Activated T-cell treated with anti-CD3 and anti-CD28 coated beads, Interleukin-2, amount 50 U/mL, for 4 hours (primary cell): Measurements from ENCODE around the gene CTXN1. TPM values are rescaled to one million over a fixed set of nuclear protein-coding genes. Genes with fewer than 3 reads are reported as not detected.
A peak's percentile ranks its signal among the peaks of the same experiment; 100 is the strongest.
"Not testable (repeated sequence)": the region's sequence is repeated elsewhere in the genome, so short reads cannot be mapped to it uniquely, and the experiment has no call there.

Source experiments
- ATAC-seq, 2 donors: fragments of 200-7000 bp; cut with Tn5 transposase; one replicate each; pipeline ENCODE4 v1.10.0; 2021
- DNase-seq: peaks from one replicate; pipeline ENCODE4 v3.0.0-alpha.2; 2020
- H3K27me3 Mint-ChIP-seq: one replicate; pipeline ENCODE4 v1.8.0; 2021; ENCODE audit warnings: low read depth, mixed read lengths
- H3K36me3 Mint-ChIP-seq: one replicate; pipeline ENCODE4 v1.8.0; 2022; ENCODE audit warnings: mixed read lengths; ENCODE audit not compliant: insufficient read depth
- H3K4me1 Mint-ChIP-seq: one replicate; pipeline ENCODE4 v1.8.0; 2021; ENCODE audit warnings: low read depth, mixed read lengths
- H3K4me3 Mint-ChIP-seq: one replicate; pipeline ENCODE4 v1.8.0; 2021; ENCODE audit warnings: mild to moderate bottlenecking, moderate library complexity, mixed read lengths
- H3K9me3 Mint-ChIP-seq: one replicate; pipeline ENCODE4 v1.8.0; 2021; ENCODE audit warnings: mixed read lengths
- total RNA-seq, 3 donors: library from RNA; stranded (reverse); gene quantifications; one replicate each; pipeline ENCODE4 v1.2.1, GENCODE V29; 2021

Gene CTXN1
- total RNA-seq, 3 donors from 2014 or later = 0.71 to 1.4 (median 0.95) TPM

DNA sequence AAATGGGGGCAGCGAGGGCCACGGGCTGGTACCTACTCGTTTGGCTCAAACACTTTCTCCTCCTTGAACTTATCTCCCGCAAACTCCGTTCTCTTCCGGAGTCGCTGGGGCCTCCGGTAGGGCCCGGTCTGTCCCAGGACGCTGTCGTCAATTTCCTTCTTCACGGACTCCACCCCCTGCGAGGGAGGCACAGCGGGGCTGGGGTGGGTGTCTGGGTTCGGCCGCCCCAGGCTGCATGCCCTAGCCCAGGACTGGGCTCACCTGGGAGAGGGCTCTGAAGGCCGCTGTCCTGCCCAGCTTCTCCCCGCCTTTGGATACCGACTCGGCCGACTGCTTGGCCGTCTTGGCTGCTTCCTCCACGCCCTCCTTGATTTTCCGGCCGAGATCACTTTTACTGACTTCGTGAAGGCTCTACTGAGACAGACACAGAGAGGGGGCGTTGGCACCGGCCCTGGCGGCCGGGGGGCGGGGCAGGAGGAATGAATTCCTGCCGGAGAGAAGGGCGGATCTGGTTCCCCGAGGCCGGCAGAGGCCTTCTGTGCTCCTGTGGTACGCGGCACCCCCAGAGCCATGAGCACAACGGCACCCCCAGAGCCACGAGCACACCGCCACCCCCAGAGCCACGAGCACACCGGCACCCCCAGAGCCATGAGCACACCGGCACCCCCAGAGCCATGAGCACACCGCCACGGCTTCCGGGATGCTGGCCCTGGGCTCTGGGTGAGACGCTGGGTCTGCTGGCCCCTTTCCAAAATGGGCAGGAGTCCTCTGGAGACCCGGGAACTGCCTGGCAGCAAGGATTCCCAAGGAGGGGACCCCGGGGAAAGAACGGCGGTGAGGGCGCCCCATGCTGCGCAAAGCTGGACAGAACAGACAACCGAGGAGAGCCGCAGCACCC is 8.1 kb upstream of the CTXN1 start:
- no peak for ATAC-seq
- H3K36me3 Mint-ChIP-seq = peaks cover 14% of the 10 kb centered on the region
- H3K4me1 Mint-ChIP-seq = peaks cover 8% of the 10 kb centered on the region

DNA sequence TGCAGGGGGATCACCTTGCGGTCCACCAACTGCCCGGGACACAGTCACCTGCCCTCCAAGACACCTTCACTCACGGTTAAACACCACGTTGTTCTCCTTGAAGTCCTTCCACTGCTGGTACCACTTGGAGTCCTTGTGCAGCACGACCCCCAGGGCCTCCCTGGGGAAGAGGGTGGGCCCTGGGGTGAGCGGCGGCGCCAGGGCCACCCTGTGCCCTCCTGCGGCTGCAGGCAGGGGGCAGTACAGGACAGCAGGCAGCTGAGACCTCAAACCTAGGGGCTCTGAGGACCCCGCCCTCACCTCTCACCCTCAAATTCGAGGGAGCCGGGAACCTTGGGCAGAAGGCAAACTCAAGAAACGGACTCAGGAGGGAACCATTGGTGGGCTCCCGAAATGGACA is 7.5 kb upstream of the CTXN1 start:
- DNase-seq = no peak
- H3K36me3 Mint-ChIP-seq = peaks cover 14% of the 10 kb centered on the region
- peaks cover 10% of the 10 kb centered on the region for H3K4me1 Mint-ChIP-seq
- ATAC-seq = no peak
- H3K4me3 Mint-ChIP-seq = no peak overlapping the region
- no peaks in the 10 kb centered on the region for H3K9me3 Mint-ChIP-seq
- H3K27me3 Mint-ChIP-seq = no peaks in the 10 kb centered on the region

More for the DNA sequence above, 8.1 kb upstream of the CTXN1 start:
- Mint-ChIP-seq H3K27me3 (no peaks in the 10 kb centered on the region), H3K4me3 (no peak overlapping the region), H3K9me3 (no peaks in the 10 kb centered on the region)
- DNase-seq = no peak

DNA sequence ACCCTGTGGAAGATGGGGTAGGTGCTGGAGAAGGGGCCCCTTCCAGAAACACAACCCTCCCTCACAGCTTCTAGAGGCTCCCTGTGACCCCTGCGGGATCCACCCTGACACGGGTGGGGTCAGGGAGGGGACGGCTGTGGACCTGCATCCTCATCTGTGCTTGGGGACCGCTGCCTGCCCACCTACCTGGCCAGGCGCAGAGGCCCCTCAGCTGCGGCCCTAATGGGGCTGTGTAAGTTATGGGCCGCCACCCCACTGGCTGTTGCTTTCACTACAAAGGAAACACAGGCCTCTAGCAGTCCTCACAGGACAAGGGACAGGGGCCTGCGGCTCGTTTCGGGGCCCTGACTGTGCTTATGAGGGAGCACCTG is 7.0 kb upstream of the CTXN1 start:
- DNase-seq (no peak), ATAC-seq (no peak)
- Mint-ChIP-seq H3K4me3 (no peak overlapping the region), H3K27me3 (no peaks in the 10 kb centered on the region), H3K4me1 (peaks cover 13% of the 10 kb centered on the region), H3K36me3 (peaks cover 13% of the 10 kb centered on the region), H3K9me3 (no peaks in the 10 kb centered on the region)

GRCh38 chr19:7932276-7932929 is 6.5 kb upstream of the CTXN1 start:
- H3K27me3 Mint-ChIP-seq = no peaks in the 10 kb centered on the region
- H3K4me3 Mint-ChIP-seq = no peak overlapping the region
- DNase-seq (no peak), ATAC-seq (no peak)
- H3K9me3 Mint-ChIP-seq = no peaks in the 10 kb centered on the region
- peaks cover 11% of the 10 kb centered on the region for H3K36me3 Mint-ChIP-seq
- H3K4me1 Mint-ChIP-seq = peaks cover 13% of the 10 kb centered on the region

- Mint-ChIP-seq H3K36me3 (peaks cover 11% of the 10 kb centered on the region), H3K4me3 (no peak overlapping the region), H3K9me3 (no peaks in the 10 kb centered on the region), H3K27me3 (no peaks in the 10 kb centered on the region), H3K4me1 (peaks cover 15% of the 10 kb centered on the region)
- no peak for ATAC-seq
- no peak for DNase-seq
Measured at GRCh38 chr19:7931221-7932061, 5.5 kb upstream of the CTXN1 start.

DNA sequence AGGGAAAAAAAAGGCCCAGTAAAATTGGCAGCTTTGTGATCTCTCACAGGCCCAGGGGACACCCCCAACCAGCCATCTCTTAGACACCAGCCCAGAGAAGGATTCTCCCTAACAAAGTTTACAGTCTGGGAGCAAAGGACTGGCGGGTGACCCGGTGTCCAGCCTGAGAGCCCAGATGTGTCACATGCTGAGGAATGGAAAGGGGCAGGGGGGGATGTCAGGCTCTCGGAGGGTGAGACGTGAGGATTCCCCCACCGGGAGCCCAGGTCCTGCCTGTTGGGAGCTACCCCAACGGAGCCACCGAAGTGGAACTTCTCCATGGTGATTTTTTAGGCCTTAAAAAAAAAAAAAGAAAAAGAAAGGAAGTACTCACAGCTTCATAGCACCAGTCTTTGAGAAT is 4.8 kb upstream of the CTXN1 start:
- DNase-seq (no peak), ATAC-seq (no peak)
- Mint-ChIP-seq H3K9me3 (no peaks in the 10 kb centered on the region), H3K4me1 (peaks cover 18% of the 10 kb centered on the region), H3K27me3 (no peaks in the 10 kb centered on the region), H3K36me3 (peaks cover 10% of the 10 kb centered on the region), H3K4me3 (no peak overlapping the region)

DNA sequence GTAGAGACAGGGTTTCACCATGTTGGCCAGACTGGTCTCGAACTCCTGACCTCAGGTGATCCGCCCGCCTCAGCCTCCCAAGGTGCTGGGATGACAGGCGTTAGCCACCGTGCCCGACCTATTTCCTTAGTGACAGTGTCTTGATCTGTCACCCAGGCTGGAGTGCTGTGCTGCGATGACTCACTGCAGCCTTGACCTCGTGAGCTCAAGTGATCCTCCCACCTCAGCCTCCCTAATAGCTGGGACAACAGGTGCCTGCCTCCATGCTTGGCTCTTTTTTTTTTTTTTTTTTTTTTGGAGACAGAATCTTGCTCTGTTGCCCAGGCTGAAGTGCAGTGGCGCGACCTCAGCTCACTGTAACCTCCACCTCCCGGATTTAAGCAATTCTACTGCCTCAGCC is 4.1 kb upstream of the CTXN1 start:
- not testable (repeated sequence) for H3K9me3 Mint-ChIP-seq, ATAC-seq, H3K27me3 Mint-ChIP-seq, H3K4me3 Mint-ChIP-seq, DNase-seq, H3K36me3 Mint-ChIP-seq
- H3K4me1 Mint-ChIP-seq = peaks cover 19% of the 10 kb centered on the region

GRCh38 chr19:7928741-7929701 is 3.1 kb upstream of the CTXN1 start:
- Mint-ChIP-seq H3K36me3 (peaks cover 8% of the 10 kb centered on the region), H3K4me3 (no peak overlapping the region), H3K27me3 (no peaks in the 10 kb centered on the region), H3K9me3 (no peaks in the 10 kb centered on the region), H3K4me1 (peaks cover 22% of the 10 kb centered on the region)
- ATAC-seq (peak; percentile 26 to 28), DNase-seq (peak; percentile 51)

GRCh38 chr19:7928334-7928706 is 2.4 kb upstream of the CTXN1 start:
- H3K9me3 Mint-ChIP-seq = no peaks in the 10 kb centered on the region
- no peak for DNase-seq
- H3K4me1 Mint-ChIP-seq = peaks cover 23% of the 10 kb centered on the region
- peaks cover 8% of the 10 kb centered on the region for H3K36me3 Mint-ChIP-seq
- H3K4me3 Mint-ChIP-seq = no peak overlapping the region
- no peak for ATAC-seq
- H3K27me3 Mint-ChIP-seq = no peaks in the 10 kb centered on the region

DNA sequence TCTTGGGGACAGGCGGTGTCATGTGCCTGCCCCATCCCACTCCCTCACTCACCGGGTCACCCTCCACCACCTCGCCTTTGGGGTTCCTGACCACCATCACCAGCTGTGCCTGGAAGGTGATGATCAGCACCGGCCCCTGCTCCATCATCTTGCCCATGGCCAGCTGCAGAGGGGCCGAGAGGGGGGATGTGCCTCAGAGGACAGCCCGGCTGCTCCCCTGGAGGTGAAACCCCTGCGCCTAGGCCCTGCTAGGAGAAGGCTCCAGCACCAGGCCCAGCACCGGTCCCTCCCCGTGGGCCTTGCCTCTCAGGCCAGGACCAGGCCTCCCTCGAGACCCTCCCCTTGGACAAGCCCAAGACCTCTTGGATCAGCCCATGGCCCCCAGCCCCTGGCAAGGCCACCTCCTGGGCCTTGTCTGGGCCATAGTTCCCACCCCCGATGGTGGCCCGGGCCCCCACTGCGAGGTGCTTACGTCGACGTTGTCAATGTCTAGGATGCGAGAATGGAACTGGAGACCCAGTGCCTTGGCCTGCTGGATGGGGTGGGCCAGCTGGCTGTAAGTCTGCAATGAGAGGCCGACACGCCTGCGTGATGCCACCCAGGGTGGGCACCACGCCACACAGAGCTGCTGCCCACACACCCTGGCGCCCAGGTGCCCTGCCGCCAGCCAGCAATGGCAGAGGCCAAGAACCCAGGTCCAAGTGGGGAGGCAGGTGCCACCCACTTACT is 1.8 kb upstream of the CTXN1 start:
- ATAC-seq = no peak
- no peaks in the 10 kb centered on the region for H3K9me3 Mint-ChIP-seq
- peaks cover 26% of the 10 kb centered on the region for H3K4me1 Mint-ChIP-seq
- no peaks in the 10 kb centered on the region for H3K27me3 Mint-ChIP-seq
- no peak for DNase-seq
- H3K36me3 Mint-ChIP-seq = peaks cover 8% of the 10 kb centered on the region
- H3K4me3 Mint-ChIP-seq = no peak overlapping the region

GRCh38 chr19:7926727-7927604 is 1.0 kb upstream of the CTXN1 start:
- no peaks in the 10 kb centered on the region for H3K9me3 Mint-ChIP-seq
- H3K4me1 Mint-ChIP-seq = peaks cover 28% of the 10 kb centered on the region
- H3K36me3 Mint-ChIP-seq = peaks cover 8% of the 10 kb centered on the region
- DNase-seq = no peak
- no peak for ATAC-seq
- H3K27me3 Mint-ChIP-seq = no peaks in the 10 kb centered on the region
- peak overlapping the region; percentile 19 for H3K4me3 Mint-ChIP-seq

DNA sequence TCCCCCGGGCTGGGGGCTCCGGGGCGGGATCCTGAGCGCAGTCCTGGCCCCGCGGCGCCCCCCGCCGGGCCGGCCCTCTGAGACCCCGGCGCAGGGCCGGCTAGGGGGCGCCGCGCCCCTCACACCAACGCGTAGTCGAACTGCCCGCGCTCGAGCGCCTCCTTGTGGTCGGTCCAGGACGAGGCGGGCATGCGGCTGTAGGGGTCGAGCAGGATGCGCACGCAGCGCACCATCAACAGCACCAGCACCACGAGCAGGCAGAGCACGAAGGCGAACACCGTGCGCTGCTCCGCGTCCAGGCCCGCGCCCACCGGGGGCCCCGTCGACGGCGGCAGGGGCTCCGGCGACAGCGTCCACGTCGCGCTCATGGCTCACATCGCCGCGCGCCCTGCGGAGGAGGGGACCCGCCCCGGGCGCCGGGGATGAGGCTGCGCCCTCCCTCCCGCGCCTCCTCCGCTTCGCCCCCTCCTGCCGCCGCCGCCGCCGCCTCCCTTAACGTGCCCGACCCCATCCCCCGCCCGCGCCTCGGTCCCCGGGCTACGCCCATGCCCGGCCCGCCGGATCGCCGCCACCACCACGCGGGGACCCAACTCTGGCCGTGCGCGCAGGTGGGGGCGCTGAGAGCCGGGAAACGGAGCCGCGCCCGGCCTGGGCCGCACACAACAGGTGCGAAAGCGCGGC is 624 bp downstream of the CTXN1 start:
- DNase-seq (peak; percentile 71), ATAC-seq (peak; percentile 49 to 57)
- Mint-ChIP-seq H3K4me3 (peak overlapping the region; percentile 72), H3K36me3 (peaks cover 3% of the 10 kb centered on the region), H3K27me3 (no peaks in the 10 kb centered on the region), H3K9me3 (no peaks in the 10 kb centered on the region), H3K4me1 (peaks cover 40% of the 10 kb centered on the region)
